Measurements from ENCODE around the gene SLC38A6. TPM values are rescaled to one million over a fixed set of nuclear protein-coding genes. Genes with fewer than 3 reads are reported as not detected.

Gene SLC38A6
- total and polyA plus RNA-seq, 9 donors = 6.8 to 18.7 (median 15.1) TPM

- Histone ChIP-seq H3K4me1 (ENCODE audit: insufficient read depth) (no peaks in the 10 kb centered on the region), H3K27ac (no peak overlapping the region), H3K4me3 (no peak overlapping the region), H3K9me3 (no peaks in the 10 kb centered on the region), H3K36me3 (no peaks in the 10 kb centered on the region), H3K27me3 (no peaks in the 10 kb centered on the region)
- TF ChIP-seq EP300 (IDR thresholded peaks at IDR 0.05) = no peak
- TF ChIP-seq CTCF (IDR thresholded peaks at IDR 0.05) = no peak
- TF ChIP-seq POLR2A (IDR thresholded peaks at IDR 0.05) = no peak
- no peak for DNase-seq
- intact Hi-C loops (cut with DNase I) = loop anchor here in 1 of 4 donors (5.0 kb wide), 1 partner anchor 915 kb away; no protein-coding TSS in a partner anchor
Observed at GRCh38 chr14:61077437-61077836, 96.4 kb downstream of the SLC38A6 start.

- intact Hi-C loops (cut with DNase I) = loop anchor here in 1 of 4 donors (5.0 kb wide), 1 partner anchor 914 kb away; no protein-coding TSS in a partner anchor
- no peak for DNase-seq
Observed at GRCh38 chr14:61077951-61078720, 97.1 kb downstream of the SLC38A6 start.

GRCh38 chr14:61080591-61081010 is 99.6 kb downstream of the SLC38A6 start:
- intact Hi-C loops (cut with DNase I) = no loop called here
- WGBS, 3 donors = 72 to 78% (median 73%) methylated on average over 11 of the region's 11 CpGs

More at GRCh38 chr14:61077951-61078720, 97.1 kb downstream of the SLC38A6 start:
- H3K4me1 ChIP-seq (ENCODE audit: insufficient read depth) = no peaks in the 10 kb centered on the region
- H3K27me3 ChIP-seq = no peaks in the 10 kb centered on the region
- no peak for TF ChIP-seq CTCF (IDR thresholded peaks at IDR 0.05)
- H3K4me3 ChIP-seq = no peak overlapping the region
- WGBS, 3 donors = 84 to 87% (median 86%) methylated on average over 4 of the region's 4 CpGs
- H3K36me3 ChIP-seq = no peaks in the 10 kb centered on the region
- no peaks in the 10 kb centered on the region for H3K9me3 ChIP-seq
- no peak overlapping the region for H3K27ac ChIP-seq

GRCh38 chr14:61088081-61088480 is 107.0 kb downstream of the SLC38A6 start:
- Histone ChIP-seq H3K27me3 (no peaks in the 10 kb centered on the region), H3K4me1 (ENCODE audit: insufficient read depth) (no peaks in the 10 kb centered on the region), H3K9me3 (no peaks in the 10 kb centered on the region), H3K36me3 (no peaks in the 10 kb centered on the region), H3K4me3 (no peak overlapping the region), H3K27ac (no peak overlapping the region)
- no peak for DNase-seq
- no peak for TF ChIP-seq EP300 (IDR thresholded peaks at IDR 0.05)
- TF ChIP-seq CTCF (IDR thresholded peaks at IDR 0.05) = no peak
- no peak for TF ChIP-seq POLR2A (IDR thresholded peaks at IDR 0.05)
- 86 to 95% (median 86%) methylated on average over 1 of the region's 1 CpG for WGBS, 3 donors
- intact Hi-C loops (cut with DNase I) = no loop called here

More at GRCh38 chr14:61080591-61081010, 99.6 kb downstream of the SLC38A6 start:
- TF ChIP-seq POLR2A (IDR thresholded peaks at IDR 0.05) = no peak
- TF ChIP-seq CTCF (IDR thresholded peaks at IDR 0.05) = no peak
- TF ChIP-seq EP300 (IDR thresholded peaks at IDR 0.05) = no peak
- Histone ChIP-seq H3K27ac (no peak overlapping the region), H3K4me1 (ENCODE audit: insufficient read depth) (no peaks in the 10 kb centered on the region), H3K36me3 (no peaks in the 10 kb centered on the region), H3K9me3 (no peaks in the 10 kb centered on the region), H3K27me3 (no peaks in the 10 kb centered on the region), H3K4me3 (no peak overlapping the region)
- DNase-seq = no peak
